Lower lobe of right lung (tissue), 2 donors: Measurements from ENCODE around the gene TECPR2. TPM values are rescaled to one million over a fixed set of nuclear protein-coding genes. Genes with fewer than 3 reads are reported as not detected.

Experiments used
- ATAC-seq, 2 donors: fragments of 200-7000 bp; cut with Tn5 transposase; one replicate each; pipeline ENCODE4 v1.9.1; 2020 to 2022; ENCODE audit warnings: mild to moderate bottlenecking in 2 of 2, moderate library complexity in 2 of 2
- DNase-seq: peaks from one replicate; pipeline ENCODE4 v3.0.0-alpha.2; 2020
- H3K27ac ChIP-seq: fragments of 200-600 bp; one replicate; pipeline ENCODE4 v1.8.0; 2022
- H3K27me3 ChIP-seq: fragments of 200-600 bp; one replicate; pipeline ENCODE4 v1.8.0; 2022; ENCODE audit warnings: low read depth
- H3K36me3 ChIP-seq: fragments of 200-600 bp; one replicate; pipeline ENCODE4 v1.8.0; 2022; ENCODE audit warnings: mild to moderate bottlenecking
- H3K4me1 ChIP-seq: fragments of 200-600 bp; one replicate; pipeline ENCODE4 v1.8.0; 2022
- H3K4me3 ChIP-seq: fragments of 200-600 bp; one replicate; pipeline ENCODE4 v1.8.0; 2022; ENCODE audit warnings: mild to moderate bottlenecking
- H3K9me3 ChIP-seq: fragments of 200-600 bp; one replicate; pipeline ENCODE4 v1.8.0; 2022
- CTCF ChIP-seq: fragments of 200-600 bp; IDR thresholded peaks from one replicate; pipeline ENCODE4 v1.8.0; 2022; ENCODE audit warnings: antibody characterized with exemption, mild to moderate bottlenecking
- intact Hi-C: fragments of 100-400 bp; cut with DNase I; formaldehyde crosslinking; loops from one replicate; pipeline ENCODE4 v1.11.0; 2022
- total RNA-seq: library from RNA; stranded (reverse); fragmentation: NEBNext Ultra II Directional; extraction: Animal tissue kit (Norgen Biotek cat#: 25700); gene quantifications from one replicate; pipeline ENCODE4 v1.2.1, GENCODE V29; 2021
- donor health status: DM: no; HTN: yes; CAD: no; lungs with severe emphysema.

The TECPR2 gene
- total RNA-seq, 1 donor from 2014 or later: 23.2 TPM

- H3K4me3 ChIP-seq: no peak overlapping the region
- H3K36me3 ChIP-seq: no peaks in the 10 kb centered on the region
- no peaks in the 10 kb centered on the region for H3K27me3 ChIP-seq
- DNase-seq (no peak), ATAC-seq (no peak)
- H3K9me3 ChIP-seq: no peaks in the 10 kb centered on the region
- no peak for TF ChIP-seq CTCF
- H3K4me1 ChIP-seq: peaks cover 16% of the 10 kb centered on the region
- intact Hi-C loops: no loop called here
- H3K27ac ChIP-seq: no peak overlapping the region
Observed at GRCh38 chr14:102507857-102508312, 145.1 kb downstream of the TECPR2 start.

GRCh38 chr14:102508410-102508773 is 145.7 kb downstream of the TECPR2 start:
- H3K9me3 ChIP-seq: no peaks in the 10 kb centered on the region
- peak; percentile 4 to 39 for ATAC-seq
- peaks cover 16% of the 10 kb centered on the region for H3K4me1 ChIP-seq
- peak; percentile 69 for DNase-seq
- no peaks in the 10 kb centered on the region for H3K27me3 ChIP-seq
- H3K27ac ChIP-seq: peak overlapping the region; percentile 80
- TF ChIP-seq CTCF: no peak
- intact Hi-C loops: no loop called here
- peak overlapping the region; percentile 69 for H3K4me3 ChIP-seq
- no peaks in the 10 kb centered on the region for H3K36me3 ChIP-seq

DNA sequence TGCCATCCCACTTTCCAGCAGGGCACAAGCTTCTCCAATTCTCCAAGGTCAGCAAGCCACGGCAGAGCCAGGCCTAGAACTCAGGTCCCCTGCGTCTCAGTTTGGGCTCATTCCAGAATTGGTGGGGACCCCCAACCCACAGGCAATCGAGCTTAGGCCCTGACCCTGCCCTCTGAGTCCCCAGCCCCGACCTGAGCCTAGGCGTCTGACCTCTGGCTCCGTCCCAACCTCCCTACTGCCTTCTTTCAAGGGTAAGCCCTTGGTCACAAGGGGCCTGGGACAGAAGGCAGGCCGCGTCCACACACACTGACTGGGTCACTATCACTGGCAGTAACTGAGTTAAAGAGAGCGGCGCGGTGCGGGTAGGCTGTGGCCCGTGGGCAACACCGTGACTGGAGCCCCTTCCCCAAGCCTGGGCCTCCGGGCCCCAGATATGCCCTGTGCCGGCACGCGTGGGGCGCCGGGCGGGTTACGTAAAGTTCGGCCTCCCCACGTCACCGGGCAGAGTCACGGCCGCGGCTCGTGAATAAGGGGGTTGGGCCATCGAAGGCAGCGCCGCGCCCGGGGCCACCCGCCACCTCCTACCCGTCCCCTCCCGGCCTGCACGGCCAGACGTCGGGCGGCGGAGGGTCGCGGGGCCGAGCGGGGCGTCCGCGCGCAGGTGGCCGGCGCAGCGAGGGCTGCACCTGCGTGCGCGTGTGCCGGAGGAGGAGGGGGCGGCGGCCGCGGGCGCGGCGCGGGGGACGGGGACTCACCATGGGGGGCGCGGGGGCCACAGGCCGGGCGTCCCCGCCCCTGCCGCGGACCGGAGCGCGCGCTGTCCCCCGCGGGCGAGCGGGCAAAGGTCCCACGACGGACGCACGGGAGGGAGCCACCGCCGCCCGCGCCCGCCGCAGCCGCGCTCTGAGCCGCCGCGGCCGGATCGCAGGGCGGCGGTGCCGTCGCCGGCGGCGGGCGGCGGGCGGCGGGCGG is 146.3 kb downstream of the TECPR2 start:
- Histone ChIP-seq H3K9me3 (no peaks in the 10 kb centered on the region), H3K4me3 (peak overlapping the region; percentile 69), H3K4me1 (peaks cover 16% of the 10 kb centered on the region), H3K27me3 (no peaks in the 10 kb centered on the region), H3K27ac (peak overlapping the region; percentile 80), H3K36me3 (no peaks in the 10 kb centered on the region)
- no peak for TF ChIP-seq CTCF
- ATAC-seq (peak; percentile 49 to 60), DNase-seq (peak; percentile 79)
- intact Hi-C loops: no loop called here

- TF ChIP-seq CTCF: no peak
- Histone ChIP-seq H3K36me3 (no peaks in the 10 kb centered on the region), H3K9me3 (no peaks in the 10 kb centered on the region), H3K27me3 (no peaks in the 10 kb centered on the region), H3K4me1 (peaks cover 16% of the 10 kb centered on the region), H3K4me3 (peak within 1 kb of the TSS; percentile 73), H3K27ac (peak within 1 kb of the TSS; percentile 80)
- peak; percentile 96 for DNase-seq
- peak; percentile 92 to 93 for ATAC-seq
- intact Hi-C loops: no loop called here
Observed at GRCh38 chr14:102509746-102510615, 147.2 kb downstream of the TECPR2 start, which contains the start of gene ANKRD9. Gene ANKRD9, minus strand, starts transcription at chr14:102509776. Its CDS starts 1,887 bp downstream, at chr14:102507889.
